Activated CD8-positive, alpha-beta T cell treated with anti-CD3 and anti-CD28 coated beads for 36 hours (primary cell): ENCODE data around the gene HTATIP2. TPM values are rescaled to one million over a fixed set of nuclear protein-coding genes. Genes with fewer than 3 reads are reported as not detected.

Experiments
- ATAC-seq: fragments of 200-7000 bp; cut with Tn5 transposase; one replicate; pipeline ENCODE4 v1.10.0; 2021; ENCODE audit warnings: mild to moderate bottlenecking, moderate library complexity
- CTCF ChIA-PET: fragments of 350-600 bp; sonication (Branson Sonifier 250); formaldehyde crosslinking; loops from one replicate; lab custom pipeline; 2021; ENCODE audit warnings: antibody characterized with exemption; lab: Charles Lee
- POLR2A ChIA-PET: fragments of 350-600 bp; sonication (Branson Sonifier 250); formaldehyde crosslinking; loops from one replicate; lab custom pipeline; 2021; ENCODE audit warnings: antibody characterized with exemption; lab: Charles Lee
- DNase-seq: peaks from one replicate; pipeline ENCODE4 v3.0.0-alpha.2; 2020
- H3K27ac Mint-ChIP-seq: one replicate; pipeline ENCODE4 v1.8.0; 2021; ENCODE audit warnings: mild to moderate bottlenecking, mixed read lengths
- H3K27me3 Mint-ChIP-seq: one replicate; pipeline ENCODE4 v1.8.0; 2021; ENCODE audit warnings: mixed read lengths
- H3K36me3 Mint-ChIP-seq: one replicate; pipeline ENCODE4 v1.8.0; 2021; ENCODE audit warnings: low read depth, mixed read lengths
- H3K4me1 Mint-ChIP-seq: one replicate; pipeline ENCODE4 v1.8.0; 2021; ENCODE audit warnings: low read depth, mixed read lengths
- H3K4me3 Mint-ChIP-seq: one replicate; pipeline ENCODE4 v1.8.0; 2021; ENCODE audit warnings: mild to moderate bottlenecking, moderate library complexity, mixed read lengths
- H3K9me3 Mint-ChIP-seq: one replicate; pipeline ENCODE4 v1.8.0; 2021; ENCODE audit warnings: mixed read lengths
- intact Hi-C: fragments of 100-400 bp; cut with micrococcal nuclease; formaldehyde crosslinking; loops from one replicate; pipeline ENCODE4 v1.10.0; 2022
- total RNA-seq, 2 experiments: library from RNA; stranded (reverse); gene quantifications; one replicate each; pipeline ENCODE4 v1.2.3, GENCODE V29; 2021
- TF ChIP-seq, protein P1 (sequence below): fragments of 200-600 bp; IDR thresholded peaks from one replicate; pipeline ENCODE4 v1.8.0; 2022; ENCODE audit warnings: antibody characterized with exemption, mild to moderate bottlenecking

Gene HTATIP2
- total RNA-seq, 2 experiments from 2014 or later = 42.8 to 44.8 TPM

GRCh38 chr11:20336056-20336455, 27.5 kb upstream of the HTATIP2 start:
- ChIA-PET POLR2A (no interaction called here), CTCF (interaction anchor here (0.9 to 1.5 kb wide), 4 partner anchors 17 to 224 kb away, joined by 3 to 7 read pairs (median 3); no protein-coding TSS in a partner anchor)
- Mint-ChIP-seq H3K4me3 (no peak overlapping the region), H3K4me1 (no peaks in the 10 kb centered on the region), H3K27ac (no peak overlapping the region), H3K27me3 (peaks cover 38% of the 10 kb centered on the region), H3K36me3 (no peaks in the 10 kb centered on the region), H3K9me3 (no peaks in the 10 kb centered on the region)
- TF ChIP-seq, protein P1, sequence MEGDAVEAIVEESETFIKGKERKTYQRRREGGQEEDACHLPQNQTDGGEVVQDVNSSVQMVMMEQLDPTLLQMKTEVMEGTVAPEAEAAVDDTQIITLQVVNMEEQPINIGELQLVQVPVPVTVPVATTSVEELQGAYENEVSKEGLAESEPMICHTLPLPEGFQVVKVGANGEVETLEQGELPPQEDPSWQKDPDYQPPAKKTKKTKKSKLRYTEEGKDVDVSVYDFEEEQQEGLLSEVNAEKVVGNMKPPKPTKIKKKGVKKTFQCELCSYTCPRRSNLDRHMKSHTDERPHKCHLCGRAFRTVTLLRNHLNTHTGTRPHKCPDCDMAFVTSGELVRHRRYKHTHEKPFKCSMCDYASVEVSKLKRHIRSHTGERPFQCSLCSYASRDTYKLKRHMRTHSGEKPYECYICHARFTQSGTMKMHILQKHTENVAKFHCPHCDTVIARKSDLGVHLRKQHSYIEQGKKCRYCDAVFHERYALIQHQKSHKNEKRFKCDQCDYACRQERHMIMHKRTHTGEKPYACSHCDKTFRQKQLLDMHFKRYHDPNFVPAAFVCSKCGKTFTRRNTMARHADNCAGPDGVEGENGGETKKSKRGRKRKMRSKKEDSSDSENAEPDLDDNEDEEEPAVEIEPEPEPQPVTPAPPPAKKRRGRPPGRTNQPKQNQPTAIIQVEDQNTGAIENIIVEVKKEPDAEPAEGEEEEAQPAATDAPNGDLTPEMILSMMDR = no peak
- ATAC-seq = no peak
- intact Hi-C loops = loop anchor here (5.0 kb wide), 1 partner anchor 209 kb away; no protein-coding TSS in a partner anchor
- no peak for DNase-seq

- TF ChIP-seq, protein P1 = peak; percentile 55
- ChIA-PET POLR2A (no interaction called here), CTCF (interaction anchor here (2.3 to 5.4 kb wide), 2 partner anchors 16 to 210 kb away, joined by 9 to 45 read pairs; no protein-coding TSS in a partner anchor)
- Mint-ChIP-seq H3K27me3 (peaks cover 49% of the 10 kb centered on the region), H3K4me3 (no peak overlapping the region), H3K27ac (no peak overlapping the region), H3K4me1 (peaks cover 3% of the 10 kb centered on the region), H3K36me3 (no peaks in the 10 kb centered on the region), H3K9me3 (no peaks in the 10 kb centered on the region)
- DNase-seq (peak; percentile 36), ATAC-seq (no peak)
- intact Hi-C loops = loop anchor here (5.0 kb wide), 1 partner anchor 210 kb away; no protein-coding TSS in a partner anchor
These were observed 25.9 kb upstream of the HTATIP2 start for GRCh38 chr11:20337526-20338154.

- DNase-seq = peak; percentile 36
- no peak for ATAC-seq
- peaks cover 3% of the 10 kb centered on the region for H3K4me1 Mint-ChIP-seq
- POLR2A ChIA-PET = no interaction called here
- intact Hi-C loops = no loop called here
- peaks cover 46% of the 10 kb centered on the region for H3K27me3 Mint-ChIP-seq
- TF ChIP-seq, protein P1 = no peak
- no peaks in the 10 kb centered on the region for H3K36me3 Mint-ChIP-seq
- H3K4me3 Mint-ChIP-seq = no peak overlapping the region
- no peaks in the 10 kb centered on the region for H3K9me3 Mint-ChIP-seq
- no peak overlapping the region for H3K27ac Mint-ChIP-seq
- CTCF ChIA-PET = interaction anchor here (1.2 to 5.4 kb wide), 2 partner anchors 11 to 214 kb away, joined by 4 to 45 read pairs; no protein-coding TSS in a partner anchor
These were observed 21.0 kb upstream of the HTATIP2 start for GRCh38 chr11:20342347-20343141.

- no peak overlapping the region for H3K4me3 Mint-ChIP-seq
- H3K27me3 Mint-ChIP-seq = peaks cover 6% of the 10 kb centered on the region
- H3K9me3 Mint-ChIP-seq = no peaks in the 10 kb centered on the region
- no peaks in the 10 kb centered on the region for H3K4me1 Mint-ChIP-seq
- no peaks in the 10 kb centered on the region for H3K36me3 Mint-ChIP-seq
- TF ChIP-seq, protein P1 = no peak
- intact Hi-C loops = no loop called here
- ChIA-PET POLR2A (no interaction called here), CTCF (interaction anchor here (1.0 to 6.6 kb wide), 7 partner anchors 9 to 229 kb away, joined by 3 to 141 read pairs (median 6); no protein-coding TSS in a partner anchor)
- DNase-seq = no peak
- H3K27ac Mint-ChIP-seq = no peak overlapping the region
- ATAC-seq = no peak
These were observed 12.4 kb upstream of the HTATIP2 start for GRCh38 chr11:20351136-20351535.
